ENCODE results near the gene USF1. TPM values are rescaled to one million over a fixed set of nuclear protein-coding genes. Genes with fewer than 3 reads are reported as not detected.
"Not testable (repeated sequence)": the region's sequence is repeated elsewhere in the genome, so short reads cannot be mapped to it uniquely, and the experiment has no call there.

USF1 gene
- total and polyA plus RNA-seq, 2 experiments from 2014 or later, result 23.8 to 74.8 TPM

- H3K27me3 Mint-ChIP-seq (ENCODE audit: insufficient read depth, low read depth, poor library complexity), result peaks cover 15% of the 10 kb centered on the region
- H3K27ac ChIP-seq (ENCODE audit: low read depth), result no peak overlapping the region; the same call in 1 of the 2 replicates
- H3K27ac Mint-ChIP-seq, result no peak overlapping the region
- H3K4me2 ChIP-seq, result no peak overlapping the region
- peaks cover 28% of the 10 kb centered on the region for H3K4me1 Mint-ChIP-seq
- no peak overlapping the region for H2AFZ ChIP-seq
- H3K4me1 ChIP-seq (ENCODE audit: insufficient read depth), result peaks cover 8% of the 10 kb centered on the region
- H3K27me3 ChIP-seq (ENCODE audit: insufficient read depth), result no peaks in the 10 kb centered on the region
- H3K4me3 ChIP-seq, result no peak overlapping the region
- DNase-seq (ENCODE audit: low spot score), result no peak
- no peak overlapping the region for H3K4me3 Mint-ChIP-seq
- peaks cover 8% of the 10 kb centered on the region; the same call in 1 of the 2 replicates for H4K20me1 ChIP-seq (replicated peaks; ENCODE audit: insufficient read depth)
- no peaks in the 10 kb centered on the region for H3K9me2 ChIP-seq (ENCODE audit: insufficient read depth)
- H3K79me2 ChIP-seq (replicated peaks; ENCODE audit: insufficient read depth), result no peaks in the 10 kb centered on the region
- ATAC-seq, result peak; percentile 12; the same call in 1 of the 3 replicates
- H3K9me3 Mint-ChIP-seq, result peaks cover 3% of the 10 kb centered on the region; the same call in 2 of the 3 replicates
- peaks cover 41% of the 10 kb centered on the region for H3K36me3 Mint-ChIP-seq (ENCODE audit: low read depth)
- H3K36me3 ChIP-seq (ENCODE audit: insufficient read depth), result peaks cover 13% of the 10 kb centered on the region
- H3F3A ChIP-seq (replicated peaks; ENCODE audit: low read depth), result peaks cover 22% of the 10 kb centered on the region
- TF ChIP-seq CTCF (conservative IDR thresholded peaks at IDR 0.05; ENCODE audit: low read depth in 2 of 2), result peak in 1 of 2 experiments; percentile 15; a peak in 1 of 4 replicates
- TF ChIP-seq ZNF114 (CRISPR knock-in tag; IDR thresholded peaks at IDR 0.05), result no peak
- no peak for TF ChIP-seq EZH2phosphoT487 (IDR thresholded peaks at IDR 0.05; ENCODE audit: unreplicated experiment)
These were observed 52.1 kb downstream of the USF1 start for GRCh38 chr1:160993544-160994193.

- H3K36me3 ChIP-seq (ENCODE audit: insufficient read depth); H2AFZ ChIP-seq; H4K20me1 ChIP-seq (replicated peaks; ENCODE audit: insufficient read depth); H3K27me3 ChIP-seq (ENCODE audit: insufficient read depth); H3K9me3 Mint-ChIP-seq; ATAC-seq; DNase-seq (ENCODE audit: low spot score); H3K27ac Mint-ChIP-seq; H3K4me3 Mint-ChIP-seq; H3K4me2 ChIP-seq; H3K4me3 ChIP-seq; H3K79me2 ChIP-seq (replicated peaks; ENCODE audit: insufficient read depth); H3K9me2 ChIP-seq (ENCODE audit: insufficient read depth); H3K27ac ChIP-seq (ENCODE audit: low read depth): not testable (repeated sequence)
- Histone ChIP-seq H3K4me1 (ENCODE audit: insufficient read depth) (peaks cover 10% of the 10 kb centered on the region), H3F3A (replicated peaks; ENCODE audit: low read depth) (peaks cover 15% of the 10 kb centered on the region)
- Mint-ChIP-seq H3K4me1 (peaks cover 33% of the 10 kb centered on the region), H3K36me3 (ENCODE audit: low read depth) (peaks cover 26% of the 10 kb centered on the region), H3K27me3 (ENCODE audit: insufficient read depth, low read depth, poor library complexity) (peaks cover 10% of the 10 kb centered on the region)
These were observed 53.7 kb downstream of the USF1 start for GRCh38 chr1:160992036-160992435.

Small RNA genes within 50 kb of the gene (small RNA-seq; reads per million reads assigned to genes)
- gene AL591806.2 (ENCODE audit: low replicate concordance), result not detected

Other genes starting within 250 kb of the USF1 start
- not detected in 2 replicates for gene LY9, start 249.8 kb downstream of the USF1 start, total RNA-seq (2014; rRNA removed; shearing (Covaris generic))
- not detected in 2 replicates for gene LY9, start 249.8 kb downstream of the USF1 start, polyA plus RNA-seq (2016; fragmentation: Nextera tagmentation; extraction: Ambion mirVana)
- gene CD244, start 183.1 kb downstream of the USF1 start, total RNA-seq (2014; rRNA removed; shearing (Covaris generic)), result not detected in 2 replicates
- not detected in 2 replicates for gene CD244, start 183.1 kb downstream of the USF1 start, polyA plus RNA-seq (2016; fragmentation: Nextera tagmentation; extraction: Ambion mirVana)
- gene ITLN1, start 160.8 kb downstream of the USF1 start, total RNA-seq (2014; rRNA removed; shearing (Covaris generic)), result not detected in 2 replicates
- gene ITLN1, start 160.8 kb downstream of the USF1 start, polyA plus RNA-seq (2016; fragmentation: Nextera tagmentation; extraction: Ambion mirVana), result not detected in 2 replicates
- 7.0 and 12.8 TPM in 2 replicates for gene ITLN2, start 91.2 kb downstream of the USF1 start, total RNA-seq (2014; rRNA removed; shearing (Covaris generic))
- 7.2 and 8.0 TPM in 2 replicates for gene ITLN2, start 91.2 kb downstream of the USF1 start, polyA plus RNA-seq (2016; fragmentation: Nextera tagmentation; extraction: Ambion mirVana)
- gene F11R, start 24.8 kb downstream of the USF1 start, total RNA-seq (2014; rRNA removed; shearing (Covaris generic)), result 169 and 194 TPM in 2 replicates
- 51.0 and 51.8 TPM in 2 replicates for gene F11R, start 24.8 kb downstream of the USF1 start, polyA plus RNA-seq (2016; fragmentation: Nextera tagmentation; extraction: Ambion mirVana)
- 94.9 and 102 TPM in 2 replicates for gene TSTD1, start 7.0 kb downstream of the USF1 start, total RNA-seq (2014; rRNA removed; shearing (Covaris generic))
- 244 and 257 TPM in 2 replicates for gene TSTD1, start 7.0 kb downstream of the USF1 start, polyA plus RNA-seq (2016; fragmentation: Nextera tagmentation; extraction: Ambion mirVana)
- gene ARHGAP30, start 23.9 kb upstream of the USF1 start, total RNA-seq (2014; rRNA removed; shearing (Covaris generic)), result 0.19 TPM in 1 of 2 replicates, not detected in the other
- gene ARHGAP30, start 23.9 kb upstream of the USF1 start, polyA plus RNA-seq (2016; fragmentation: Nextera tagmentation; extraction: Ambion mirVana), result 0.45 and 1.0 TPM in 2 replicates
- not detected in 2 replicates for gene NECTIN4, start 43.6 kb upstream of the USF1 start, total RNA-seq (2014; rRNA removed; shearing (Covaris generic))
- gene NECTIN4, start 43.6 kb upstream of the USF1 start, polyA plus RNA-seq (2016; fragmentation: Nextera tagmentation; extraction: Ambion mirVana), result 0.16 and 0.42 TPM in 2 replicates
- 5.6 and 6.3 TPM in 2 replicates for gene KLHDC9, start 52.4 kb upstream of the USF1 start, total RNA-seq (2014; rRNA removed; shearing (Covaris generic))
- gene KLHDC9, start 52.4 kb upstream of the USF1 start, polyA plus RNA-seq (2016; fragmentation: Nextera tagmentation; extraction: Ambion mirVana), result 6.6 and 7.2 TPM in 2 replicates
- 19.7 and 45.6 TPM in 2 replicates for gene PFDN2, start 72.1 kb upstream of the USF1 start, total RNA-seq (2014; rRNA removed; shearing (Covaris generic))
- 352 and 395 TPM in 2 replicates for gene PFDN2, start 72.1 kb upstream of the USF1 start, polyA plus RNA-seq (2016; fragmentation: Nextera tagmentation; extraction: Ambion mirVana)
- 29.7 and 35.9 TPM in 2 replicates for gene NIT1, start 72.1 kb upstream of the USF1 start, total RNA-seq (2014; rRNA removed; shearing (Covaris generic))
- 38.0 and 43.0 TPM in 2 replicates for gene NIT1, start 72.1 kb upstream of the USF1 start, polyA plus RNA-seq (2016; fragmentation: Nextera tagmentation; extraction: Ambion mirVana)
- 30.2 and 35.3 TPM in 2 replicates for gene DEDD, start 86.7 kb upstream of the USF1 start, total RNA-seq (2014; rRNA removed; shearing (Covaris generic))
- 20.7 and 22.8 TPM in 2 replicates for gene DEDD, start 86.7 kb upstream of the USF1 start, polyA plus RNA-seq (2016; fragmentation: Nextera tagmentation; extraction: Ambion mirVana)
- 41.4 and 57.5 TPM in 2 replicates for gene UFC1, start 108.0 kb upstream of the USF1 start, total RNA-seq (2014; rRNA removed; shearing (Covaris generic))
- gene UFC1, start 108.0 kb upstream of the USF1 start, polyA plus RNA-seq (2016; fragmentation: Nextera tagmentation; extraction: Ambion mirVana), result 74.5 and 77.0 TPM in 2 replicates
- gene USP21, start 113.5 kb upstream of the USF1 start, total RNA-seq (2014; rRNA removed; shearing (Covaris generic)), result 17.0 and 25.6 TPM in 2 replicates
- 17.9 and 20.0 TPM in 2 replicates for gene USP21, start 113.5 kb upstream of the USF1 start, polyA plus RNA-seq (2016; fragmentation: Nextera tagmentation; extraction: Ambion mirVana)
- gene PPOX, start 120.4 kb upstream of the USF1 start, total RNA-seq (2014; rRNA removed; shearing (Covaris generic)), result 24.7 and 26.5 TPM in 2 replicates
- gene PPOX, start 120.4 kb upstream of the USF1 start, polyA plus RNA-seq (2016; fragmentation: Nextera tagmentation; extraction: Ambion mirVana), result 39.6 and 46.2 TPM in 2 replicates
- gene B4GALT3, start 131.5 kb upstream of the USF1 start, total RNA-seq (2014; rRNA removed; shearing (Covaris generic)), result 32.4 and 35.8 TPM in 2 replicates
- 23.3 and 24.2 TPM in 2 replicates for gene B4GALT3, start 131.5 kb upstream of the USF1 start, polyA plus RNA-seq (2016; fragmentation: Nextera tagmentation; extraction: Ambion mirVana)
- 4.7 and 5.2 TPM in 2 replicates for gene ADAMTS4, start 153.1 kb upstream of the USF1 start, total RNA-seq (2014; rRNA removed; shearing (Covaris generic))
- 1.3 and 1.7 TPM in 2 replicates for gene ADAMTS4, start 153.1 kb upstream of the USF1 start, polyA plus RNA-seq (2016; fragmentation: Nextera tagmentation; extraction: Ambion mirVana)
- gene NDUFS2, start 156.4 kb upstream of the USF1 start, total RNA-seq (2014; rRNA removed; shearing (Covaris generic)), result 94.7 and 131 TPM in 2 replicates
- gene NDUFS2, start 156.4 kb upstream of the USF1 start, polyA plus RNA-seq (2016; fragmentation: Nextera tagmentation; extraction: Ambion mirVana), result 54.0 and 56.7 TPM in 2 replicates
- gene FCER1G, start 169.3 kb upstream of the USF1 start, total RNA-seq (2014; rRNA removed; shearing (Covaris generic)), result 0.74 TPM in 1 of 2 replicates, not detected in the other
- gene FCER1G, start 169.3 kb upstream of the USF1 start, polyA plus RNA-seq (2016; fragmentation: Nextera tagmentation; extraction: Ambion mirVana), result 0.57 and 1.1 TPM in 2 replicates
- not detected in 2 replicates for gene APOA2, start 177.7 kb upstream of the USF1 start, total RNA-seq (2014; rRNA removed; shearing (Covaris generic))
- gene APOA2, start 177.7 kb upstream of the USF1 start, polyA plus RNA-seq (2016; fragmentation: Nextera tagmentation; extraction: Ambion mirVana), result 2.7 TPM in 1 of 2 replicates, not detected in the other
- 12.9 and 22.3 TPM in 2 replicates for gene TOMM40L, start 180.1 kb upstream of the USF1 start, total RNA-seq (2014; rRNA removed; shearing (Covaris generic))
- gene TOMM40L, start 180.1 kb upstream of the USF1 start, polyA plus RNA-seq (2016; fragmentation: Nextera tagmentation; extraction: Ambion mirVana), result 5.9 and 6.8 TPM in 2 replicates
- gene NR1I3, start 192.2 kb upstream of the USF1 start, total RNA-seq (2014; rRNA removed; shearing (Covaris generic)), result not detected in 2 replicates
- 0.40 and 0.50 TPM in 2 replicates for gene NR1I3, start 192.2 kb upstream of the USF1 start, polyA plus RNA-seq (2016; fragmentation: Nextera tagmentation; extraction: Ambion mirVana)
- gene PCP4L1, start 212.8 kb upstream of the USF1 start, total RNA-seq (2014; rRNA removed; shearing (Covaris generic)), result 1.4 and 3.8 TPM in 2 replicates
- 1.7 and 2.2 TPM in 2 replicates for gene PCP4L1, start 212.8 kb upstream of the USF1 start, polyA plus RNA-seq (2016; fragmentation: Nextera tagmentation; extraction: Ambion mirVana)

All from GM23338 (cell line).